HCT116 (cell line): ENCODE data around the gene TLE3. TPM values are rescaled to one million over a fixed set of nuclear protein-coding genes. Genes with fewer than 3 reads are reported as not detected.
"Not testable (repeated sequence)": the region's sequence is repeated elsewhere in the genome, so short reads cannot be mapped to it uniquely, and the experiment has no call there.

Source experiments
- ATAC-seq: fragments of 200-7000 bp; cut with Tn5 transposase; 2 replicates; pipeline ENCODE4 v1.9.1; 2020; ENCODE audit warnings: mild to moderate bottlenecking, moderate library complexity
- BruUV-seq: library from RNA; stranded (reverse); fragments of 400-500 nt; replicated peaks from 2 replicates; lab custom pipeline; 2021; lab: Mats Ljungman, UMichigan
- CTCF ChIA-PET: fragments of 300-600 bp; sonication (Branson Sonifier 250); formaldehyde crosslinking; loops from one replicate; lab custom pipeline; 2021; ENCODE audit warnings: antibody characterized with exemption; lab: Charles Lee
- POLR2A ChIA-PET: fragments of 300-600, 350-600 bp; sonication (Branson Sonifier 250); formaldehyde crosslinking; loops from one replicate; lab custom pipeline; 2021; ENCODE audit warnings: antibody characterized with exemption; lab: Charles Lee
- RAD21 ChIA-PET, 2 experiments: fragments of 300-600 bp; sonication (Branson Sonifier 250); formaldehyde crosslinking; loops; one replicate each; lab custom pipeline; 2023; ENCODE audit warnings: low total read pairs in 2 of 2; ENCODE audit not compliant: uncharacterized antibody in 2 of 2, unreplicated experiment in 2 of 2, low non-redundant PET in 1 of 2; lab: Charles Lee
- DNase-seq: peaks from one replicate; pipeline ENCODE4 v3.0.0-alpha.2; 2010; ENCODE audit warnings: low read depth, low spot score
- H2AFZ ChIP-seq: fragments of 200-600 bp; shearing (Covaris generic), sonication (generic); 2 replicates; pipeline ENCODE4 v1.6.1; 2017; ENCODE audit warnings: low read depth, mixed run types, mixed read lengths, antibody characterized with exemption, low read length; ENCODE audit not compliant: poor library complexity, severe bottlenecking
- H3K27ac ChIP-seq: 2 replicates; pipeline ENCODE4 v1.5.1; 2012; ENCODE audit warnings: low read depth, low read length
- H3K27me3 ChIP-seq: fragments of 200-600 bp; sonication (generic); 2 replicates; pipeline ENCODE4 v1.6.1; 2016; ENCODE audit warnings: mixed run types, low read length, mixed read lengths; ENCODE audit not compliant: insufficient read depth
- H3K36me3 ChIP-seq, 2 experiments: fragments of 200-500 bp in 1 of 2; fragments of 200-600 bp in 1 of 2; sonication (Bioruptor generic) in 1 of 2; sonication (generic) in 1 of 2; 2 replicates each; pipeline versions ENCODE4 v1.5.1 to v1.6.1; 2014 to 2016; ENCODE audit warnings: low read length in 2 of 2, inconsistent platforms in 1 of 2, mixed read lengths in 1 of 2, mixed run types in 1 of 2; ENCODE audit not compliant: insufficient read depth in 2 of 2, control insufficient read depth in 1 of 2
- H3K4me1 ChIP-seq, 2 experiments: fragments of 200-600 bp in 1 of 2; sonication (generic) in 1 of 2; 2 replicates each; pipeline versions ENCODE4 v1.5.1 to v1.6.1; 2012 to 2017; ENCODE audit warnings: low read length in 2 of 2, inconsistent platforms in 1 of 2, mild to moderate bottlenecking in 1 of 2, mixed read lengths in 1 of 2, mixed run types in 1 of 2, moderate library complexity in 1 of 2; ENCODE audit not compliant: insufficient read depth in 2 of 2, control insufficient read depth in 1 of 2
- H3K4me2 ChIP-seq: fragments of 200-600 bp; sonication (generic); 2 replicates; pipeline ENCODE4 v1.6.1; 2017; ENCODE audit warnings: mixed run types, low read length, mixed read lengths
- H3K4me3 ChIP-seq, 2 experiments: fragments of 200-600 bp in 1 of 2; sonication (generic) in 1 of 2; replicated peaks in 1 of 2; 2 replicates each; pipeline ENCODE4 v1.5.1; 2011 to 2016; ENCODE audit warnings: low read length in 2 of 2, control low read depth in 1 of 2, low read depth in 1 of 2, mild to moderate bottlenecking in 1 of 2, mixed read lengths in 1 of 2, mixed run types in 1 of 2
- H3K79me2 ChIP-seq: fragments of 200-600 bp; sonication (generic); 2 replicates; pipeline ENCODE4 v1.6.1; 2017; ENCODE audit warnings: mild to moderate bottlenecking, mixed run types, low read length, moderate library complexity, mixed read lengths; ENCODE audit not compliant: insufficient read depth
- H3K9ac ChIP-seq: fragments of 200-600 bp; sonication (generic); 2 replicates; pipeline ENCODE4 v1.6.1; 2016; ENCODE audit warnings: low read length, mixed read lengths
- H3K9me2 ChIP-seq: fragments of 200-600 bp; sonication (generic), shearing (Covaris generic); 2 replicates; pipeline ENCODE4 v1.6.1; 2017; ENCODE audit warnings: mixed run types, mild to moderate bottlenecking, moderate library complexity; ENCODE audit not compliant: insufficient read depth
- H3K9me3 ChIP-seq, 2 experiments: fragments of 200-500 bp in 1 of 2; fragments of 200-600 bp in 1 of 2; sonication (Bioruptor generic) in 1 of 2; sonication (generic) in 1 of 2; 2 replicates each; pipeline ENCODE4 v1.6.1; 2014 to 2017; ENCODE audit warnings: low read length in 2 of 2, mixed read lengths in 2 of 2, inconsistent platforms in 1 of 2, low read depth in 1 of 2, mild to moderate bottlenecking in 1 of 2, mixed run types in 1 of 2, moderate library complexity in 1 of 2; ENCODE audit not compliant: control insufficient read depth in 1 of 2, insufficient read depth in 1 of 2
- H4K20me1 ChIP-seq: fragments of 200-600 bp; sonication (generic), shearing (Covaris generic); 2 replicates; pipeline ENCODE4 v1.6.1; 2017; ENCODE audit warnings: mixed run types, mild to moderate bottlenecking, moderate library complexity; ENCODE audit not compliant: insufficient read depth
- ATF3 ChIP-seq: IDR thresholded peaks from 2 replicates; pipeline ENCODE4 v1.6.1; 2012
- CBX3 ChIP-seq: IDR thresholded peaks from 2 replicates; pipeline ENCODE4 v1.6.1; 2012; ENCODE audit warnings: low read depth
- CEBPB ChIP-seq: IDR thresholded peaks from 2 replicates; pipeline ENCODE4 v1.6.1; 2012; ENCODE audit warnings: low read depth
- EGR1 ChIP-seq: IDR thresholded peaks from 2 replicates; pipeline ENCODE4 v1.6.1; 2012; ENCODE audit warnings: low read depth
- ELF1 ChIP-seq: IDR thresholded peaks from 2 replicates; pipeline ENCODE4 v1.6.1; 2012; ENCODE audit warnings: low read depth, borderline replicate concordance
- EZH2 ChIP-seq: fragments of 200-600 bp; sonication (generic); IDR thresholded peaks from 2 replicates; pipeline ENCODE4 v1.6.1; 2017; ENCODE audit warnings: antibody characterized with exemption, mixed run types
- FOSL1 ChIP-seq: IDR thresholded peaks from 2 replicates; pipeline ENCODE4 v1.6.1; 2012; ENCODE audit warnings: low read depth
- JUND ChIP-seq: IDR thresholded peaks from 2 replicates; pipeline ENCODE4 v1.6.1; 2012
- POLR2AphosphoS5 ChIP-seq: IDR thresholded peaks from 2 replicates; pipeline ENCODE4 v1.6.1; 2011; ENCODE audit warnings: mild to moderate bottlenecking, low read depth, low read length, moderate library complexity
- SIN3A ChIP-seq: IDR thresholded peaks from 2 replicates; pipeline ENCODE4 v1.6.1; 2012; ENCODE audit warnings: low read depth
- SP1 ChIP-seq: IDR thresholded peaks from 2 replicates; pipeline ENCODE4 v1.6.1; 2012; ENCODE audit warnings: low read depth
- SRF ChIP-seq: IDR thresholded peaks from 2 replicates; pipeline ENCODE4 v1.6.1; 2012; ENCODE audit warnings: low read depth
- TCF7L2 ChIP-seq: IDR thresholded peaks from 2 replicates; pipeline ENCODE4 v1.7.0; 2011; ENCODE audit warnings: borderline replicate concordance, inconsistent platforms; ENCODE audit not compliant: insufficient read depth, insufficient read length; ENCODE audit errors: extremely low read depth
- YY1 ChIP-seq: IDR thresholded peaks from 2 replicates; pipeline ENCODE4 v1.6.1; 2011; ENCODE audit warnings: low read length, low read depth, moderate library complexity, mild to moderate bottlenecking; ENCODE audit not compliant: insufficient replicate concordance; ENCODE audit errors: extremely low read depth
- ZFX ChIP-seq: fragments of 450-650 bp; IDR thresholded peaks from 2 replicates; pipeline ENCODE4 v1.6.1; 2017
- intact Hi-C: fragments of 100-400 bp; cut with micrococcal nuclease; formaldehyde crosslinking; loops from 2 replicates; pipeline ENCODE4 v1.10.0; 2022
- total RNA-seq: library from RNA; stranded (reverse); gene quantifications from one replicate; pipeline ENCODE4 v1.2.1, GENCODE V29; 2021; ENCODE audit not compliant: unreplicated experiment
- TF ChIP-seq, protein P1 (sequence below): IDR thresholded peaks from 2 replicates; pipeline ENCODE4 v1.6.1; 2012; ENCODE audit warnings: low read depth
- TF ChIP-seq, protein P2 (sequence below): IDR thresholded peaks from 2 replicates; pipeline ENCODE4 v1.6.1; 2012

The TLE3 gene
- total RNA-seq, 1 experiment from 2014 or later: 53.9 TPM

- no peak for TF ChIP-seq POLR2AphosphoS5
Observed at GRCh38 chr15:70137967-70138366, 40.2 kb upstream of the TLE3 start (continued).

DNA sequence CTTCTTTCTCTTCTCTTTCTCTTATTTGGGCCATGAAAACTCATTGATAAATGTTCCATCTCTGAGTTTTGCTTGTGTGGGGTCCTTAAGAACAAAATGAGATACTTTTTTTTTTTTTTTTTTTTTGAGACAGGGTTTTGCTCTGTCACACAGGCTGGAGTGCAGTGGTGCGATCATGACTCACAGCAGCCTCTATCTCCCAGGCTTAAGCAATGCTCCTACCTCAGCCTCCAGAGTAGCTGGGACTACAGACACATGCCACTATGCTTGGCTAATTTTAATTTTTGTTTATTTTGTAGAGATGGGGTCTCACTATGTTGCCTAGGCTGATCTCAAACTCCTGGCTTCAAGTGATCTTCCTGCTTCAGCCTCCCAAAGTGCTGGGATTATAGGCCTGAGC, 39.3 kb upstream of the TLE3 start:
- H3K4me3 ChIP-seq, H3K27me3 ChIP-seq, H3K27ac ChIP-seq, H3K79me2 ChIP-seq, H3K4me1 ChIP-seq, DNase-seq, intact Hi-C loops, BruUV-seq, H3K4me2 ChIP-seq, ATAC-seq, POLR2A ChIA-PET, H3K36me3 ChIP-seq, H3K9ac ChIP-seq, RAD21 ChIA-PET, H3K9me3 ChIP-seq, H3K9me2 ChIP-seq, H4K20me1 ChIP-seq, CTCF ChIA-PET, H2AFZ ChIP-seq: not testable (repeated sequence)

- CTCF ChIA-PET: no interaction called here
- H3K4me1 ChIP-seq: no peaks in the 10 kb centered on the region
- H3K9me2 ChIP-seq: no peaks in the 10 kb centered on the region
- no peak overlapping the region for H2AFZ ChIP-seq
- POLR2A ChIA-PET: no interaction called here
- H3K9ac ChIP-seq: no peak overlapping the region
- H3K79me2 ChIP-seq: no peaks in the 10 kb centered on the region
- intact Hi-C loops: no loop called here
- H3K4me3 ChIP-seq: no peak overlapping the region
- peaks cover 9% of the 10 kb centered on the region; the same call in 1 of the 2 replicates for H3K27me3 ChIP-seq
- RAD21 ChIA-PET: no interaction called here
- ATAC-seq: no peak
- H3K36me3 ChIP-seq: no peaks in the 10 kb centered on the region
- no peak for DNase-seq
- H3K4me2 ChIP-seq: no peak overlapping the region
- no peaks in the 10 kb centered on the region for H4K20me1 ChIP-seq
- no TSS peak for BruUV-seq
- no peak overlapping the region for H3K27ac ChIP-seq
- H3K9me3 ChIP-seq: no peaks in the 10 kb centered on the region
- no peak for TF ChIP-seq TCF7L2
- no peak for TF ChIP-seq SIN3A
- no peak for TF ChIP-seq EGR1
- no peak for TF ChIP-seq CBX3
- TF ChIP-seq POLR2AphosphoS5: no peak
- TF ChIP-seq SP1: no peak
- TF ChIP-seq ZFX: no peak
- TF ChIP-seq ATF3: no peak
- TF ChIP-seq, protein P1, sequence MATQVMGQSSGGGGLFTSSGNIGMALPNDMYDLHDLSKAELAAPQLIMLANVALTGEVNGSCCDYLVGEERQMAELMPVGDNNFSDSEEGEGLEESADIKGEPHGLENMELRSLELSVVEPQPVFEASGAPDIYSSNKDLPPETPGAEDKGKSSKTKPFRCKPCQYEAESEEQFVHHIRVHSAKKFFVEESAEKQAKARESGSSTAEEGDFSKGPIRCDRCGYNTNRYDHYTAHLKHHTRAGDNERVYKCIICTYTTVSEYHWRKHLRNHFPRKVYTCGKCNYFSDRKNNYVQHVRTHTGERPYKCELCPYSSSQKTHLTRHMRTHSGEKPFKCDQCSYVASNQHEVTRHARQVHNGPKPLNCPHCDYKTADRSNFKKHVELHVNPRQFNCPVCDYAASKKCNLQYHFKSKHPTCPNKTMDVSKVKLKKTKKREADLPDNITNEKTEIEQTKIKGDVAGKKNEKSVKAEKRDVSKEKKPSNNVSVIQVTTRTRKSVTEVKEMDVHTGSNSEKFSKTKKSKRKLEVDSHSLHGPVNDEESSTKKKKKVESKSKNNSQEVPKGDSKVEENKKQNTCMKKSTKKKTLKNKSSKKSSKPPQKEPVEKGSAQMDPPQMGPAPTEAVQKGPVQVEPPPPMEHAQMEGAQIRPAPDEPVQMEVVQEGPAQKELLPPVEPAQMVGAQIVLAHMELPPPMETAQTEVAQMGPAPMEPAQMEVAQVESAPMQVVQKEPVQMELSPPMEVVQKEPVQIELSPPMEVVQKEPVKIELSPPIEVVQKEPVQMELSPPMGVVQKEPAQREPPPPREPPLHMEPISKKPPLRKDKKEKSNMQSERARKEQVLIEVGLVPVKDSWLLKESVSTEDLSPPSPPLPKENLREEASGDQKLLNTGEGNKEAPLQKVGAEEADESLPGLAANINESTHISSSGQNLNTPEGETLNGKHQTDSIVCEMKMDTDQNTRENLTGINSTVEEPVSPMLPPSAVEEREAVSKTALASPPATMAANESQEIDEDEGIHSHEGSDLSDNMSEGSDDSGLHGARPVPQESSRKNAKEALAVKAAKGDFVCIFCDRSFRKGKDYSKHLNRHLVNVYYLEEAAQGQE: no peak
- TF ChIP-seq EZH2: no peak
- TF ChIP-seq SRF: no peak
- no peak for TF ChIP-seq JUND
- TF ChIP-seq FOSL1: no peak
- no peak for TF ChIP-seq YY1
- no peak for TF ChIP-seq ELF1
- TF ChIP-seq CEBPB: no peak
- TF ChIP-seq, protein P2, sequence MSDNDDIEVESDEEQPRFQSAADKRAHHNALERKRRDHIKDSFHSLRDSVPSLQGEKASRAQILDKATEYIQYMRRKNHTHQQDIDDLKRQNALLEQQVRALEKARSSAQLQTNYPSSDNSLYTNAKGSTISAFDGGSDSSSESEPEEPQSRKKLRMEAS: no peak
Observed at GRCh38 chr15:70133781-70134421, 36.2 kb upstream of the TLE3 start.
